ENCODE data around the gene SMIM27. TPM values are rescaled to one million over a fixed set of nuclear protein-coding genes. Genes with fewer than 3 reads are reported as not detected.

The SMIM27 gene
- total and polyA plus RNA-seq, 9 of the 15 experiments (the other 6 are each of a cell fraction or from before 2014, with no cell fraction given): 2.9 to 16.1 (median 7.9) TPM

DNA sequence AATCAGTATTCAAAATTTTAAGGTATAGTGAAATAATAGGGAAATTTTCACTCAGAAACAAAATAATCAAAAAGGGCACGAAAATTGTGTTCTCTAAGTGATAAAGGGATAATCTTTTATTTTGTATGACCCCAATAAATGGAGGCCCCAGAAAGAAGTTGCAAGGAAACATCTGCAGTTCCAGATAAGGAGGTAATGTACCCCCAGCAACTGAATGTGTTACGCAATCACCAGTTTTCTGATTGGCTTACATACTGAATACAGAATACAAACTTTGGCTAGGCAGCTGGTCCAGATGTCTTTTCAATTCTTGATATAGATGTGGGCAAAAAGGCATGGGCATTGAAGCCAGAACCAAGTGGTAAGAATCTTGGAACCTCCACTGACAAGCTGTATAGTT is 2.0 kb downstream of the SMIM27 start (continued):
- TF ChIP-seq, protein P1, sequence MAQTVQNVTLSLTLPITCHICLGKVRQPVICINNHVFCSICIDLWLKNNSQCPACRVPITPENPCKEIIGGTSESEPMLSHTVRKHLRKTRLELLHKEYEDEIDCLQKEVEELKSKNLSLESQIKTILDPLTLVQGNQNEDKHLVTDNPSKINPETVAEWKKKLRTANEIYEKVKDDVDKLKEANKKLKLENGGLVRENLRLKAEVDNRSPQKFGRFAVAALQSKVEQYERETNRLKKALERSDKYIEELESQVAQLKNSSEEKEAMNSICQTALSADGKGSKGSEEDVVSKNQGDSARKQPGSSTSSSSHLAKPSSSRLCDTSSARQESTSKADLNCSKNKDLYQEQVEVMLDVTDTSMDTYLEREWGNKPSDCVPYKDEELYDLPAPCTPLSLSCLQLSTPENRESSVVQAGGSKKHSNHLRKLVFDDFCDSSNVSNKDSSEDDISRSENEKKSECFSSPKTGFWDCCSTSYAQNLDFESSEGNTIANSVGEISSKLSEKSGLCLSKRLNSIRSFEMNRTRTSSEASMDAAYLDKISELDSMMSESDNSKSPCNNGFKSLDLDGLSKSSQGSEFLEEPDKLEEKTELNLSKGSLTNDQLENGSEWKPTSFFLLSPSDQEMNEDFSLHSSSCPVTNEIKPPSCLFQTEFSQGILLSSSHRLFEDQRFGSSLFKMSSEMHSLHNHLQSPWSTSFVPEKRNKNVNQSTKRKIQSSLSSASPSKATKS (CRISPR knock-in tag; IDR thresholded peaks at IDR 0.05): no peak
- TF ChIP-seq, protein P2, sequence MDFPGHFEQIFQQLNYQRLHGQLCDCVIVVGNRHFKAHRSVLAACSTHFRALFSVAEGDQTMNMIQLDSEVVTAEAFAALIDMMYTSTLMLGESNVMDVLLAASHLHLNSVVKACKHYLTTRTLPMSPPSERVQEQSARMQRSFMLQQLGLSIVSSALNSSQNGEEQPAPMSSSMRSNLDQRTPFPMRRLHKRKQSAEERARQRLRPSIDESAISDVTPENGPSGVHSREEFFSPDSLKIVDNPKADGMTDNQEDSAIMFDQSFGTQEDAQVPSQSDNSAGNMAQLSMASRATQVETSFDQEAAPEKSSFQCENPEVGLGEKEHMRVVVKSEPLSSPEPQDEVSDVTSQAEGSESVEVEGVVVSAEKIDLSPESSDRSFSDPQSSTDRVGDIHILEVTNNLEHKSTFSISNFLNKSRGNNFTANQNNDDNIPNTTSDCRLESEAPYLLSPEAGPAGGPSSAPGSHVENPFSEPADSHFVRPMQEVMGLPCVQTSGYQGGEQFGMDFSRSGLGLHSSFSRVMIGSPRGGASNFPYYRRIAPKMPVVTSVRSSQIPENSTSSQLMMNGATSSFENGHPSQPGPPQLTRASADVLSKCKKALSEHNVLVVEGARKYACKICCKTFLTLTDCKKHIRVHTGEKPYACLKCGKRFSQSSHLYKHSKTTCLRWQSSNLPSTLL (IDR thresholded peaks at IDR 0.05): no peak
- TF ChIP-seq MEIS2 (IDR thresholded peaks at IDR 0.05; ENCODE audit: partially characterized antibody): no peak
- TF ChIP-seq IFI16 (CRISPR knock-in tag; IDR thresholded peaks at IDR 0.05): no peak
- no peak for TF ChIP-seq IRF2 (CRISPR knock-in tag; IDR thresholded peaks at IDR 0.05)
- TF ChIP-seq ZBTB1 (CRISPR knock-in tag; IDR thresholded peaks at IDR 0.05; ENCODE audit: borderline replicate concordance, low read depth): no peak
- no peak for TF ChIP-seq ZNF766 (CRISPR knock-in tag; conservative IDR thresholded peaks at IDR 0.05)
- TF ChIP-seq ZNF24 (IDR thresholded peaks at IDR 0.05): no peak
- no peak for TF ChIP-seq FOXJ2 (tag; IDR thresholded peaks at IDR 0.05)
- no peak for TF ChIP-seq SRSF7 (optimal IDR thresholded peaks at IDR 0.05; ENCODE audit: low read depth, low read length)
- TF ChIP-seq TCF3 (CRISPR knock-in tag; IDR thresholded peaks at IDR 0.05): peak; percentile 82
- TF ChIP-seq CBX3 (IDR thresholded peaks at IDR 0.05; ENCODE audit: borderline replicate concordance in 1 of 2, low read length in 2 of 2): no peak
- TF ChIP-seq ZC3H11A (IDR thresholded peaks at IDR 0.05; ENCODE audit: low read depth, low read length): no peak
- TF ChIP-seq NELFE (IDR thresholded peaks at IDR 0.05; ENCODE audit: insufficient read depth, insufficient read length): no peak
- TF ChIP-seq MAFK (IDR thresholded peaks at IDR 0.05; ENCODE audit: low read length): no peak
- 0 out of 2 replicates have a peak, but pooled peaks have one; percentile 15 for TF ChIP-seq HDAC2 (IDR thresholded peaks at IDR 0.05)
- TF ChIP-seq, protein P3, sequence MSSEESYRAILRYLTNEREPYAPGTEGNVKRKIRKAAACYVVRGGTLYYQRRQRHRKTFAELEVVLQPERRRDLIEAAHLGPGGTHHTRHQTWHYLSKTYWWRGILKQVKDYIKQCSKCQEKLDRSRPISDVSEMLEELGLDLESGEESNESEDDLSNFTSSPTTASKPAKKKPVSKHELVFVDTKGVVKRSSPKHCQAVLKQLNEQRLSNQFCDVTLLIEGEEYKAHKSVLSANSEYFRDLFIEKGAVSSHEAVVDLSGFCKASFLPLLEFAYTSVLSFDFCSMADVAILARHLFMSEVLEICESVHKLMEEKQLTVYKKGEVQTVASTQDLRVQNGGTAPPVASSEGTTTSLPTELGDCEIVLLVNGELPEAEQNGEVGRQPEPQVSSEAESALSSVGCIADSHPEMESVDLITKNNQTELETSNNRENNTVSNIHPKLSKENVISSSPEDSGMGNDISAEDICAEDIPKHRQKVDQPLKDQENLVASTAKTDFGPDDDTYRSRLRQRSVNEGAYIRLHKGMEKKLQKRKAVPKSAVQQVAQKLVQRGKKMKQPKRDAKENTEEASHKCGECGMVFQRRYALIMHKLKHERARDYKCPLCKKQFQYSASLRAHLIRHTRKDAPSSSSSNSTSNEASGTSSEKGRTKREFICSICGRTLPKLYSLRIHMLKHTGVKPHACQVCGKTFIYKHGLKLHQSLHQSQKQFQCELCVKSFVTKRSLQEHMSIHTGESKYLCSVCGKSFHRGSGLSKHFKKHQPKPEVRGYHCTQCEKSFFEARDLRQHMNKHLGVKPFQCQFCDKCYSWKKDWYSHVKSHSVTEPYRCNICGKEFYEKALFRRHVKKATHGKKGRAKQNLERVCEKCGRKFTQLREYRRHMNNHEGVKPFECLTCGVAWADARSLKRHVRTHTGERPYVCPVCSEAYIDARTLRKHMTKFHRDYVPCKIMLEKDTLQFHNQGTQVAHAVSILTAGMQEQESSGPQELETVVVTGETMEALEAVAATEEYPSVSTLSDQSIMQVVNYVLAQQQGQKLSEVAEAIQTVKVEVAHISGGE (CRISPR knock-in tag; IDR thresholded peaks at IDR 0.05): no peak
- TF ChIP-seq, protein P4, sequence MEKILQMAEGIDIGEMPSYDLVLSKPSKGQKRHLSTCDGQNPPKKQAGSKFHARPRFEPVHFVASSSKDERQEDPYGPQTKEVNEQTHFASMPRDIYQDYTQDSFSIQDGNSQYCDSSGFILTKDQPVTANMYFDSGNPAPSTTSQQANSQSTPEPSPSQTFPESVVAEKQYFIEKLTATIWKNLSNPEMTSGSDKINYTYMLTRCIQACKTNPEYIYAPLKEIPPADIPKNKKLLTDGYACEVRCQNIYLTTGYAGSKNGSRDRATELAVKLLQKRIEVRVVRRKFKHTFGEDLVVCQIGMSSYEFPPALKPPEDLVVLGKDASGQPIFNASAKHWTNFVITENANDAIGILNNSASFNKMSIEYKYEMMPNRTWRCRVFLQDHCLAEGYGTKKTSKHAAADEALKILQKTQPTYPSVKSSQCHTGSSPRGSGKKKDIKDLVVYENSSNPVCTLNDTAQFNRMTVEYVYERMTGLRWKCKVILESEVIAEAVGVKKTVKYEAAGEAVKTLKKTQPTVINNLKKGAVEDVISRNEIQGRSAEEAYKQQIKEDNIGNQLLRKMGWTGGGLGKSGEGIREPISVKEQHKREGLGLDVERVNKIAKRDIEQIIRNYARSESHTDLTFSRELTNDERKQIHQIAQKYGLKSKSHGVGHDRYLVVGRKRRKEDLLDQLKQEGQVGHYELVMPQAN (IDR thresholded peaks at IDR 0.05; ENCODE audit: borderline replicate concordance): no peak
- TF ChIP-seq SMAD1 (IDR thresholded peaks at IDR 0.05; ENCODE audit: low read depth, low read length, partially characterized antibody): no peak
- TF ChIP-seq SLC30A9 (CRISPR knock-in tag; IDR thresholded peaks at IDR 0.05): no peak
